Activated gamma-delta T cell treated with anti-CD3 and anti-CD28 coated beads, Interleukin-2, amount 50 U/mL, for 16 hours (primary cell): Measurements from ENCODE around the gene RAD51B.
"Not testable (repeated sequence)": the region's sequence is repeated elsewhere in the genome, so short reads cannot be mapped to it uniquely, and the experiment has no call there.

Source experiments
- DNase-seq: peaks from one replicate; pipeline ENCODE4 v3.0.0-alpha.2; 2020; ENCODE audit warnings: low read depth

The RAD51B gene

DNA sequence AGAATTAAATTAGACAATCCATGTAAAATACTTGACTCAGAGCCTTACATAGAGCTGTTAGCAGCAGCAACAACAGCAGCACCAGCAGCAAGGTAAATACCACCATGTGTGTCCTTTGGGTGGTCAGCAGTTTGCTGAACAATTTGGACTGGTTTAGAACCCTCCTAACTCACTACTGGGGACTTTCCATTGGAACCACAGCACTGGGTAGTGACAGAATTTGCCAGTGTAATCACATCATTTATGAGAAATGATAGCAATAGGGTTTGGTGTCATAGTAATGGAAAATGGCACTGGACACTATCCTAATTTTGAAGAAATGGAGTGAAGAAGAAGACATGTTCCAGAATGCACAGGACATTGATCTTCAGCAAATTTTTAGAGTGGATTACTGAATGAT lies 392.8 kb downstream of the RAD51B start:
- no peak for DNase-seq

GRCh38 chr14:68214431-68214830 lies 394.9 kb downstream of the RAD51B start:
- DNase-seq, result no peak

- DNase-seq, result no peak
Measured at GRCh38 chr14:68215629-68216028, 396.1 kb downstream of the RAD51B start.

DNA sequence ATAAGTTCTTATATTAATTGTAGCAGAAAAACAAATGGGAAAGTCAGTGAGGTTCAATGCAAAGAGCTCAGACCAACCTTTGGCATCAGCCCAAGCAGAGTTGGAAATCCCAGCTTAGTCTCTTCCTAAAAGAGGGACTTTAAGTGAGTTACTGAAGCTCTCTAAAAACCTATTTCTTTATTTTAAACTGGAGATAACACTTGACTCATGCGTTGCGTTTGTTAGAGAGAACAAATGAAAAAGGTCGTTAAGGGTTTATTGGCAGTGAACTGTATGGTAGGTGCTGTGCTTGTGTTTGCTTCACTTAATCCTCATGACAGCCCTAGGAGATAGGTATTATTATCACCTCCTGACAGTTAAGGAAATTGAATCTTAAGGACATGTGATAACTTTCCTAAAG lies 396.5 kb downstream of the RAD51B start:
- no peak for DNase-seq

- no peak for DNase-seq
Measured at GRCh38 chr14:68216957-68217356, 397.4 kb downstream of the RAD51B start.

- DNase-seq, result no peak
Measured at GRCh38 chr14:68217791-68218340, 398.3 kb downstream of the RAD51B start.

DNA sequence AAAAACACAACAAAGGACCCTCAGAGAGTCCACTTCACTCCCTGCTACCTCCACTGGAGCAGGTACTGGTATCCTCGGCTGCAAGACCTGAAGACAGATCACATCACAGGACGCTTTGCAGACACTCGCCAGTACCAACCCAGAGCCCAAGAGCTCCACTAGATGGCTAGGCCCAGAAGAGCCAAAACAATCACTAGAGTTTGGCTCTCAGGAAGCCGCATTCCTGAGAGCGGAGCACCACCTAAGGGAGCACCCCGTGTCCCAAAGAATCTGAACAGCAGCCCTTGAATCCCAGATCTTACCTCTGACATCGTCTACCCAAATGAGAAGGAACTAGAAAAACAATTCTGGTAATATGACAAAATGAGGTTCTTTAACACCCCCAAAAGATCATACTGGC lies 399.8 kb downstream of the RAD51B start:
- no peak for DNase-seq

- not testable (repeated sequence) for DNase-seq
Measured at GRCh38 chr14:68221046-68221445, 401.5 kb downstream of the RAD51B start.

DNA sequence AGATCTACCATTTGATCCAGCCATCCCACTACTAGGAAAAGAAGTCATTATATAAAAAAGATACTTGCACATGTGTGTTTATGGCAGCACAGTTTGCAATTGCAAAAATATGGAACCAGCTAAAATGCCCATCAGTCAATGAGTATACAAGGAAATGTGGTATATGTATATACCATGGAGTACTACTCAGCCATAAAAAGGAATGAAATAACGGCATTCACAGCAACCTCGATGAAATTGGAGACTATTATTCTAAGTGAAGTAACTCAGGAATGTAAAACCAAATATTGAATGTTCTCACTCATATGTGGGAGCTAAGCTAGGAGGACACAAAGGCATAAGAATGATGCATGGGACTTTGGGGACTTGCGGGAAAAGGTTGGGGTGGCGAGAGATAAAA lies 402.6 kb downstream of the RAD51B start:
- no peak for DNase-seq

GRCh38 chr14:68222726-68223125 lies 403.1 kb downstream of the RAD51B start:
- no peak for DNase-seq

DNA sequence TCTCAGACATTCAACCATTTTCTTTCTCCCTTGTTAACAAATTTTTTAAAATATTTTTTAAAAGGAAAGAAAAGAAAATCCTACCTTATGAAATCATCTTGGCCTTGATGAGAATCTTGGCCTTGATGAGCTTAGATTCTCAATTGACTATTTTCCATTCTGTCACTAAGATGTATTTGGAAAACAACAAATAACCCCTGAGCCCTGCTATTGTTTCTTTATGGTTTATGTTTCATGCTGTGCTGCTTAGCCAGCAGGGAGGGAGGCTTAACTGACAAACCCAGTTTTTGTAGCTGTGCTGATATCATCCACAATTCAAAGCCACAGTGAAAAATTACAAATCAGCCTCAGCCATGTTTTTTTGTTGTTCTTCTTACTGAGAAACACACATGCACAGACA lies 404.1 kb downstream of the RAD51B start:
- DNase-seq, result no peak

GRCh38 chr14:68225321-68225720 lies 405.7 kb downstream of the RAD51B start:
- no peak for DNase-seq

GRCh38 chr14:68226523-68226922 lies 406.9 kb downstream of the RAD51B start:
- DNase-seq, result no peak

DNA sequence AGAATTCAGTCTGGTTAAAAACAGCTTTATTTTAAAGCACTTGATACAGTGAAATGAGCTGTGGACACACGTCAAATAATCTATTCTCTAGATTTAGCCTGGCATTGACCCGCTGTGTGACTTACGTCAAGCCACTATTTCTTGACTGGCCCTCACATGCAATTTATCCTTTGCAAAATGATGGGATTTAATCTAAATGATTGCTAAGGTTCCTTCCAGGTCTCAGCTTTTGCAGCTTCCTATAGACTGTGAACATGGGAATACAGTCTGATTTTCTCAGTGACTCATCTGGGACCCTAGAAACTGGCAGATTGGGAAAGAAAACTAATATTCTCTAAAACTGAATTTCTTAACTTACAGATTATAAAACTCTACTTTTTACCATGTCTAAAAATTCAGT lies 409.1 kb downstream of the RAD51B start:
- no peak for DNase-seq

- DNase-seq, result no peak
Measured at GRCh38 chr14:68229423-68230100, 410.0 kb downstream of the RAD51B start.

- DNase-seq, result no peak
Measured at GRCh38 chr14:68230202-68230949, 410.8 kb downstream of the RAD51B start.

- DNase-seq, result no peak
Measured at GRCh38 chr14:68230950-68231717, 411.6 kb downstream of the RAD51B start.

DNA sequence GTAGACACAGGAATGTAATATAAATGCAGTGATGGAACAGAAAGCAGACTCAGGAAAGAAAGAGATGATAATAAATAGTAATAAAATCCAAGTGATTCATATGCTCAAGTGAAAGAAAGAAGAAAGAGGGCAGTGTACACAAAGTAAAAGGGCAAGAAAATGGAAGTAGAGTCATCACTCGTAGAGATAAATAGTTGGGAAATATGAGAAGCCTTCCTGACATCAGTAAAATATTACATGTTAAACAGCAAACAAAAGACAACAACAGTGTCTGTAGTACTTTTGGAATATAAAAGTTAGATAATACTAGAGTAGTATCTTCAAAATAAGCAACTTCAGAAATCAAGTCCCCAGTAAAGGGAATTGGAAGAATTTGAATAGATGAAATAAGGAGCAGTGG lies 412.3 kb downstream of the RAD51B start:
- no peak for DNase-seq

DNA sequence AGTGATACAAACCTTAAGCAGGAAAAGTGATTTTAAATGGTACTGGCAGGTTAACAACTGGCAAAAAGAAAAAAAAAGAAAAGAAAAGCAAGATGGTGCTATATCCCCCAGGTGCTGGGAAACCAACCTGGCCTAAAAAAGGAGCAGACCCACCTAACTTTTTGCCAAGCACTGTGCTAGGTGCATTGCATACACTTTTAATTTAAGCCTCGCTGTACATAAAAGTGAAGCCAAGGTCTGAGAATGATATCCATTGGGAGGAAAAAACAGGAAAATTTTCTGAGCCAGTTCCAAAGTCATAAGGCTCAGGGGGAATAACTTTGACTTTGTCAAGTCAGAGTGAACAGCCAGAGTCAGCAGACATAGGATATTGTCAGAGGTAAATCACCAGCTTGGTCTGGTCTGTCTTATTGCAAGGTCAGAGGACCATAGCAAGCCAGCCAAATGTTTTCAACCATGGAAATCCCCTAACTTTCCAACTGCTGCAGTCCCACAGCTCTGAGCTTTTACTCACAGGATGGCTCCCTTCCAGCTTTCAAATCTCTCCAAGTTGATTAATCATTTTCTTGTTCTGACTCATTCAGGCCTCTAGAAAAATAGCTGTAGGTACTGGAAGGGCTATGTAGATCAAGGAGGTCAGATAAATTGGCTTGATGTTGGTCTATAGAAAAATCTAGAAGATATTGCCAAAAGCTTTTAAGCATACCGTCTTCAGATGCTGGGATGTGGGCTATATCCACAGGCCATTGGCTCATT lies 412.9 kb downstream of the RAD51B start:
- DNase-seq, result peak; percentile 11

DNA sequence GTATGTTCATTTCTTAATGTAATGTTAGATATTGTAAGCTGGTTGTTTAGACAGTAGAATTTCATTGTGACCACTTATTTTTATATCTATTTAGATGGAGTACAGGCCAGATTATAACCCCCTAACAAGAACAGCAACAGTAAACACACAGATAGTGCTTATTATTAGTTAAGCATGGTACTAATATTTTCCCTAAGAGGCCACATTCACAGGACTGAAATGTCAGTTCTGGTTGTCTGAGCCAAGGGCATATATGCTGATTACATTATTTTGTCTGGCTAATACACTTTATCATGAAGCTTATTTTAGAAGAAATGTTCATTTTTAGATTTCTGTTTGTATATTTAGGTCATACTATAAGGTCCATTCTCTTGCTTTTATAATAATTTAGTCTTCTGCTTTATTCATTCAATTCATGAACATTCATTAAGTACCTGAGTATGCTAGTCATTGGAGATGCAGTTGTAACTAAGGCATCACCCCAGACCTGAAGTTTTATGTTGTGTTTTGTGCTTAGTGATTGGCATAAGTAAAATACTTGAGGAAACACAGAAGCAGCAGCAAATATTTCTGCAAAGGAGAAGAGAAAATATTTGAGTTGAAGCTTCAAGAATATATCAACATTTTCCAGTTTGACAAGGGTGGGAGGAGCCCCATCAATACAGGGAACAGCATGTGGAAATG lies 413.7 kb downstream of the RAD51B start:
- DNase-seq, result no peak
